AG08395 (cell line): Measurements from ENCODE around the gene SCAI.
"Not testable (repeated sequence)": the region's sequence is repeated elsewhere in the genome, so short reads cannot be mapped to it uniquely, and the experiment has no call there.

Experiments
- DNase-seq: peaks from one replicate; pipeline ENCODE4 v3.0.0; 2012; ENCODE audit warnings: mixed read lengths, low spot score

SCAI gene

DNA sequence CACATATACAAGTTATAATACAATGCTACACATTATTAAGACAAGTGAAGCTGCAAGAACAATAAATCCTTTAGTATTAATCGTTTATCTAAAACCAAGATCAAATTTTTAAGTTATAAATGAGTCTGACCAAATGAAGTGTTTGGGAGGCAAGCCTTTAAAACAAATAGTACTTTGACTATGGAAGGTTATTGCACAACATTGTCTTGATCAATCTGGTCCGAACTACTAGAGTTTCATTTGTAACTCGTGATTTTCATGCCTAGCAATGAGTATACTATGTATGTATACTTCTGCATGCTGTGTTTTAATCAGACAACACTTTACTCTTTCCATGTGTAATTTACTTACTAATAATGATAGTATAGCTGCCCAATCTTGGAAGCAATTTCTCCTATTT lies 115.3 kb downstream of the SCAI start:
- DNase-seq: no peak

DNA sequence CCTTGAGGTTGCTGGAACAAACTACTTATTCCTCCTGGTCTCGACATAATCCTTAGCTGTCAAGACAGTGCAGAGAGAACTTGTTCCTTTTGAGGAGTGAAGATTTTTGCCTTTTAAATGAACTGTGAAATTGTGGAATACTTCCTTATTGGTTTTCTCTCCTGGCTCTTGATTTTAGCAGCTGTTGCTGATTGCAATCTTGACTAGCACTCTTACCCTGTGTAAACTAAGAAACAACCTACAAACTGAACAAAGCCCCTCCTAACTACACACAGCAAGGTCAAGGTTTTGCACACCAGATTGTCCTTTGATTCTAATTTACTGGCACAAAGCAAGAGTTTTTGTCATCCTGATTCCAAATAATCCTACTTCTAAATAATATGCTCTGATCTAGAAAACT lies 118.4 kb downstream of the SCAI start:
- DNase-seq: no peak

DNA sequence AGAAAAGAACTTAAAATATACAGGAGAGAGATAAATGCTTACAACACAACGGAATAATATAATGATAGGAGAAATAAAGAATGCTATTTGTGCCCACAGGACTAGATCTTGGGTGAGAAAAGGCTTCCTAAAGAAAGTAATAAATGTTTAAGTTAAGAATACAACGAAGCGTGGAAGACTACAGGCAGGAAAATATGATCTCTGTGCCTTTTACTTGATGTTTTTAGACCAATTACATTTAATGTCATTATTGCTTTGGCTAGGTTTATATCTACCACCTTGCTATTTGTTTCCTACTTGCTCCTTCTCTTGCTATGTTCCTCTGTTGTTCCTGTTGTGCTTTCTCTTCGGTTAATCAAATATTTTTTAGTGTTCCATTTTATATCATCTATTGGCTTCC lies 122.3 kb downstream of the SCAI start:
- no peak for DNase-seq

DNA sequence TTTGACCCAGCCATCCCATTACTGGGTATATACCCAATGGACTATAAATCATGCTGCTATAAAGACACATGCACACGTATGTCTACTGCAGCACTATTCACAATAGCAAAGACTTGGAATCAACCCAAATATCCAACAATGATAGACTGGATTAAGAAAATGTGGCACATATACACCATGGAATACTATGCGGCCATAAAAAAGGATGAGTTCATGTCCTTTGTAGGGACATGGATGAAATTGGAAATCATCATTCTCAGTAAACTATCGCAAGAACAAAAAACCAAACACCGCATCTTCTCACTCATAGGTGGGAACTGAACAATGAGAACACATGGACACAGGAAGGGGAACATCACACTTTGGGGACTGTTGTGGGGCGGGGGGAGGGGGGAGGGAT lies 127.7 kb downstream of the SCAI start:
- DNase-seq: not testable (repeated sequence)

DNA sequence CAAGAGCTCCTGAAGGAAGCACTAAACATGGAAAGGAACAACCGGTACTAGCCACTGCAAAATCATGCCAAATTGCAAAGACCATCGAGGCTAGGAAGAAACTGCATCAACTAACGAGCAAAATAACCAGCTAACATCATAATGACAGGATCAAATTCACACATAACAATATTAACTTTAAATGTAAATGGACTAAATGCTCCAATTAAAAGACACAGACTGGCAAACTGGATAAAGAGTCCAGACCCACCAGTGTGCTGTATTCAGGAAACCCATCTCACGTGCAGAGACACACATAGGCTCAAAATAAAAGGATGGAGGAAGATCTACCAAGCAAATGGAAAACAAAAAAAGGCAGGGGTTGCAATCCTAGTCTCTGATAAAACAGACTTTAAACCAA lies 131.3 kb downstream of the SCAI start:
- not testable (repeated sequence) for DNase-seq

DNA sequence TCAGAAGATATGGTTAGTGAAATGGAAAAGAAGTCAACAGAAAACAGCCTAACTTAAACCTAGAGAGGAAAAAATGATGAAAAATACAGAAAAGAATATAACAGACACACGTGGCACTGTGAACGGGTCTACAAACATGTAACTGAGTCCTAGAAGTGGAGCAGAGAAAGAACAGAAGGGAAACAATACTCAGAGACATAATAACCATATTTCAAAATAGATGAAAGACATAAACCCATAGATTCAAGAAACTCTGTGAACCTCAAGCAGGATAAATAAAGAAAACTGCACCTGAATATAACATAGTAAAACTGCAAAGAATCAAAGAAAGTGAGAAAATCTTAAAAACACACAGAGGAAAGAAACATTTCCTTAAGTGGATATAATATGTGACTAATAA lies 134.7 kb downstream of the SCAI start:
- DNase-seq: no peak

DNA sequence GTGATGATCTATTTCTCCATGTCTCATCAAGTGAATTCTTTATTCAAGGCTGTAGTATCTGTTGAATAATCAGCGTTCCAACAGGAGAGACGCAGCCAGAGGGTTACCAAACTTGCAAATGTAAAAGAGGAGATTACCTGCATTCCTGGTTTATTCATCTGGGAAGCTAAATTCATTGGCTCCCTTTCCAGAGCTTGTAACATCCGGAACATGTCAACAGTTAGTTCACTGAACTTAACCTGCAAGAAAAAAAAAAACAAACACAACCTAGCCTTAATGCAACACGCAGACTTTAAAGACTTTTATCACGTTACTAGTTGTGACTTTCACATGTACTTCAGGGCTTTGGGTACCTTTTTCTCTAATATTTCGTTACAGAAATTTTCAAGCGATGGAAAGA lies 140.0 kb downstream of the SCAI start:
- DNase-seq: no peak

DNA sequence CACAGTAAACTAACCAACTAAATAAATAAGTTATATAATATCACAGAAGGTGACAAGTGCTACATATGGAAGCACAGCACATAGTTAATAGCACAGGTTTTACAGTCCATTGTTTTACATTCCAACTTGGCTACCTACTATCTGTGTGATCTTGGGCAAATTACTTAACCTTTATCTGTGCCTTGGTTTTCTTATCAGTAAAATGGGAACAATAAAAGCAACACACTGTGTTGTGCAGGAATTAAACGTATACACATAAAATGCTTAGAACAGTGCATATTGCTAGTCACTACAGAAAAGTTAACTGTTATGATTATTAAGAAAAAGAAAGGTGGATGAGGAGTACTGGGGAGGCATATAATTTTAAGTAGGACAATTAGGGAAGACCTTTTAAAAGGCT lies 159.6 kb downstream of the SCAI start:
- DNase-seq: no peak

DNA sequence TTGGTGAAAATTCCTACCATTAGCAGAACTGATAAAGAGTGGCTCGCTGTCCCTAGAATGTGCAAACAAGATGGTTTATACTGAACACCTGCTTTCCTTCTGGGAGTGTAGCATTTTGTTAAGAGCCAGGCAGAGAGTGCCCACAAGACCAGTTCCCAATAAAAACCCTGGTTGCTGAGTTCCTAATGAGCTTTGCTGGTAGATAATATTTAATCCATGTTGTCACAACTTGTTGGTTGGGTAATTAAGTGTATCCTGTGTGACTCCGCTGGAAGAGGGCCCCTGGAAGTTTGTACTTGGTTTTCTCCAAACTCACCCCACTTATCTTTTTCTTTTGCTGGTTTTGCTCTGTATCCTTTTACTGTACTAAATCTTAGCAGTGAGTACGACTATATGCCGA lies 162.9 kb downstream of the SCAI start:
- no peak for DNase-seq

DNA sequence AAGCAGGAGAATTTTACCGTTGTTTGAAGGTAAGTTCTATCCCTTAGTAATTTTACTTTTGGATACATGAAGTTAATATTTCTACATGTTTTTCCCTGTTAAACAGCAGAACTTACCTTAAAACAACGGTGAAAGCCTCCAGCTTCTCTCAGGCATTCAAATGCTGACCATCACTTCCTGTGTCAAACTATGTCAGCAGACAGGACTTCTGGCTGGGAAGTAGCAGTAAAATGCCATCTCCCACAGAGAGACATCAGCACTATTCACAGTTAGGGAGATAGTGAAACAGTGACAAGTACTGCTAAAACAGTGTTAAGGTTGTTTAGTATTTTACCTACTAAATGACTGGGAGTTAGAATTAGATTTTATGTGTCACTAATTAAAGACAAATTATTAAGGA lies 168.2 kb downstream of the SCAI start:
- DNase-seq: no peak

DNA sequence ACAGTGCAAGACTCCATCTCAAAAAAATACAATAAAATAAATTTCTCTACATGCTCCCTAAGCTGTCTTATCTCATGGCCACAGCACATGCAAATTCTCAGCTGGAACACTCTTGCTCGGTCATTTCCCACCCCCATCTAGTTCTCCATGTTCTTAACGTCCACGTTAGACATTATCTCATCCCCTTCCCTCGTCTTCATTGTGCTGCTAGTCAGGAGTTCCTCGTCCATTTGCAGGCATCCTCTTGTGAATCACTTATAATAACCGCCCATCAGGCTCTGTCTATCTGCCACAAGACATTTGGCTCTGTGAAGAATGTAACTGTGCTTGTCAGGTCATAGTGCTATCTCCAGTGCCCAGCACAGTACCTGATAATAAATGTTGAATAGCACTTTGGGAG lies 169.5 kb downstream of the SCAI start:
- no peak for DNase-seq

DNA sequence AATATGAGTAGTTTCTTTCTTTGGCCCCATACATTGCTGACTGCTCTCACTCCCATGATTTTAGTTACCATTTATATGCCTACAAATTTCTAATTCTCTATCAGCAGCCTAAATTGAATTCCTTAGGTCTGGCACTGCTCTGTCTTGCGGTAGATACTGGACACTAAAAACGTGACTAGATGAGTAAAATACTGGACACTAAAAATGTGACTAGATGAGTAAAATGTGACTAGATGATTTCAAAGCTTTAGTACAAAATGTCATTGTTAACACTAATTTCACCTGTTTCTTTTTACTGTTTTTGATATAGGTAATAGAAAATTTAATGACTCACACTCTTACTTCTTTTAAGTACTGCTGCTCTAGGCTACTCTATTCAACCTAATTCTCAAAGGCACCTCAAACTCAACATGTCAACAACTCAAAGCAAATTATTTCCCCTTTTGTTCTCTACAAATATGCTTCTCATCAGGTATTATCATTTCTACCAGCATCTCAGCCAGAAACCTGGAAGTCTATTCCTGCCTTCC lies 171.0 kb downstream of the SCAI start:
- no peak for DNase-seq

DNA sequence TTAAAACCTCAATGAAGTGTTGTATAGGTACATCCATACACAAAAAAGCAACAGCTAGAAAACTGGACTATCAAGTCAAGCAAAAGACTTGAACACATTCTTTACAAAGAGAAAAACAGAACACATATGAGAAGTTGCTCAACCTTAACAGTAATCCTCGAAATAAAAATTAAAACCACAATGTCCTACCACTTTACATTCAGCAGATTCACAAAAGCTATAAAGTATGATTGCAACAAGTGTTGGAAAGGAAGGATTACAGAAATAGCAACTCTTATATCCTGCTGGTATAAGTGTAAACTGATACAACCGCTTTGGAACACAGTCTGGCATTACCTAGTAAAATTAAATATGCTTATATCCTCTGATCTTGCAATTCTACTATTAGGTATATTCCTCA lies 173.9 kb downstream of the SCAI start:
- DNase-seq: no peak

DNA sequence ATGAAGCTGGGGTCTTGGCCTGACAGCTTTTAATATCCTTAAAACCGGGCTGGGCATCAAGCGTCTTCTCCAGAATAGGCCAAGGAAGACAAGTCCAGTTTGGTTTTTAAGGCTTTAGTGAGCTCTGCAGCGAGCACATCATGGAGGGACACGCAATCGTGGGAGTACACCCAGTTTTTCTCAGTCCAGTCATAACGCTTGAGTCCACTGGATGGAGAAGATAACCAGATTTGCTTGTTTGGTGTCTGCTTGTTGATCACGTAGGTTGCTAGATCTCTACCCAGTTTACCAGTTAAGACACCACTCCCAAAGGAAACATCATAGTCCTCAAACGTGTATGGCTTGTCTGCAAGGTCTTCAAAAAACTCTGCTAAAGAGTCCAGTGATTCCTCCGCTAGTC lies 175.1 kb downstream of the SCAI start:
- DNase-seq: no peak

DNA sequence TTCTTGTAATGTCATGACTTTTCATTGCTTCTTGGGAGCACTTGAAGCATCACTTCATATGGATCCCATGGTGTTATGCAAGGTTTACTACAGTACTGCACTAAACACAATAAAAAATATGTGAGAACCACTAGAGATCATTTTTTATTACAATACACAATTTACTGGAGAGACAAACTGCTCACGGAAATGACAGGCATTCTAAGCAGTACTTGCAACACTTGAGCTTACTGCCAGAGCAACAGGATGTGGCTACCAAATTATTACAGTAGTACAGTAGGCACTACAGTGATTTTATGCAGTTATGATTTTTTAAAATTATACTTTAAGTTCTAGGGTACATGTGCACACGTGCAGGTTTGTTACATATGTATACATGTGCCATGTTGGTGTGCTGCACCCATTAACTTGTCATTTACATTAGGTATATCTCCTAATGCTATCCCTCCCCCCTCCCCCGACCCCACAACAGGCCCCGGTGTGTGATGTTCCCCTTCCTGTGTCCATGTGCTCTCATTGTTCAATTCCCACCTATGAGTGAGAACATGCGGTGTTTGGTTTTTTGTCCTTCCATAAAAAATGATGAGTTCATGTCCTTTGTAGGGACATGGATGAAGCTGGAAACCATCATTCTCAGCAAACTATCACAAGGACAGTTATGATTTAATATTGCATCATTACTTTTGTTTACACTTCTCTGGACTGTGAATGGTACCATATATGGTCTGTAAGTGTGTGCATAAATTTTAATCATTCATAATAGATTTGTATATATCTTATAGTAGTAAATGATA lies 177.4 kb downstream of the SCAI start:
- DNase-seq: not testable (repeated sequence)

DNA sequence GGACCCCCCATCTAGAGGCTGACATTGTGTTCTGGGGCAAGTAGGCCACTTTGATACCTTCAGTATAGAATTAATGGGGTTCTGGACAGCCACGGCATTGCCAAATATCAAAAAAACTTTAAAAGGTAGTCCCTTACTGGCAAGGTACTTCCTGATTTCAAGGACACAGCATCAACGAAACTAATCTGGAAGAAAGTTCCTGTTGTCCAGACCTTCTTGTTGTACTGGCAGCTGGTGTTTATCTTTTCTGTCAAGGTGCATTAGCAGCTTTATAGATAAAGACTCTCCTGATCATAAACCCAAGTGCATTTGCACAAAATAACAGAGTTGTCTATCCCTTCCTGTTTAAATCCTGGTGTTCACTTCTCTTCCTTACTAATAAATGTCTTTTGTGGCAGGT lies 178.7 kb downstream of the SCAI start:
- no peak for DNase-seq

DNA sequence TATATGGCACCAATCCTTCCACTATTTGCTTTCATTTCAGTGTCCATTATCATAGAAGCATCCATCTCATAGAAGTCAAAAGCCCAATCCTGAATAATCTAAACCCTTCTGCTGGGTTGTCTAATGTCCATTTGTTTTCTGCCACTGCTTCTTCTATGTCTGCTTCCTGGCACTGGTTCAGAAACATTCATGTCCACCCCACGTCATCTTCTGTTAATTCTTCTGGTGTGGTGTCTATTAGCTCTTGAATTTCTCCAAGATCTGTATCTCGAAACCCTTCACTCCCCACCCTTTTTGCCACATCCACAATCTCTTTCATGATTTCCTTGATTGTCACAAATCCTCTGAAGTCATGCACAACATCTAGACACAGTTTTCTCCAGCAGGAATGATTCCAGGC lies 179.3 kb downstream of the SCAI start:
- no peak for DNase-seq

DNA sequence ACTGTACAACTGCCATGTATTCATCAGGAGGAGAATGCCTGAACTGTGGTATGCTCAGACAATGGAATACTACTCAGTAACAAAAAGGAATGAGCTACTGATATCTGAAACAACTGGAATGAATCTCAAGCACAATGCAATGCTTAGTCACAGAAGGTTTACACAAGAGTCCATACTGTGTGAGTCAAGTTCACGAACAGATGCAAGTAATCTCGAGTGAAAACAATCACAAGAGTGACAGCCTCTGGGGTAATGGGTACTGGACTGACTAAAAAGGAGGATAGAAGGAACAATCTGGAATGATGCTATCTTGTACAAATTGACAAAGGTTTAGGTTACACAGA lies 182.9 kb downstream of the SCAI start:
- no peak for DNase-seq

DNA sequence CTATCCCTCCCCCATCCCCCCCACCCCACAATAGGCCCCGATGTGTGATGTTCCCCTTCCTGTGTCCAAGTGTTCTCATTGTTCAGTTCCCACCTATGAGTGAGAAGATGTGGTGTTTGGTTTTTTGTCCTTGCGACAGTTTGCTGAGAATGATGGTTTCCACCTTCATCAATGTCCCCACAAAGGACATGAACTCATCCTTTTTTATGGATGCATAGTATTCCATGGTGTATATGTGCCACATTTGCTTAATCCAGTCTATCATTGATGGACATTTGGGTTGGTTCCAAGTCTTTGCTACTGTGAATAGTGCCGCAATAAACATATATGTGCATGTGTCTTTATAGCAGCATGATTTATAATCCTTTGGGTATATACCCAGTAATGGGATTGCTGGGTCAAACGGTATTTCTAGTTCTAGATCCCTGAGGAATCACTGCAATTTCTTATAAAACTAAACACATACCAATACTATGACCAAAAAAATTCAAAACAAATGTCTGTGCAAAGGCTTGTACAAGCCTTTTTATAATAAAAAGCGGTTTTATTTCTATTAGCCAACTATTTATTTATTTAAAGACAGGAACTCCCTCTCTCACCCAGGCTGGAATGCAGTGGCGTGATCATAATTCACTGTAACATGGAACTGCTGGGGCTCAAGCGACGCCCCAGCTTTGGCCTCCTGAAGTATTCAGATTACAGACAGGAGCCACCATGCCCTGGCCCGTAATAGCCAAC lies 183.5 kb downstream of the SCAI start:
- not testable (repeated sequence) for DNase-seq

DNA sequence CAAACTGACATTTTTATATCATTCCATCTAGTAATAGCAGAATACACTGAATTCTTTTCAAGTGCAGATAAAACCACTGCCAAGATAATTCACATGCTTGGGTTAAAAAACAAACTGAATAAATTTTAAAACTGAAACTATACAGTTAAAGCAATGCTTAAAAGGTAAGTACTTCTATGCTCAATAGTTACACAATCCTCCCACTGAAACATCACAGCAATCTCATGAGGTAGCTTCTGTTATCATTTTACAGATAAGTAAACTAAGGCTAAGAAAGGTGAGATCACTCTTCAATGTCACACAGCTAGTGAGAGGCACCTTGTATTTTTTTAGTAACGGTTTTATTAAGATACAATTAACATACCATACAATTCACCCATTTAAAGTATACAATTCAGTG lies 189.1 kb downstream of the SCAI start:
- DNase-seq: no peak

DNA sequence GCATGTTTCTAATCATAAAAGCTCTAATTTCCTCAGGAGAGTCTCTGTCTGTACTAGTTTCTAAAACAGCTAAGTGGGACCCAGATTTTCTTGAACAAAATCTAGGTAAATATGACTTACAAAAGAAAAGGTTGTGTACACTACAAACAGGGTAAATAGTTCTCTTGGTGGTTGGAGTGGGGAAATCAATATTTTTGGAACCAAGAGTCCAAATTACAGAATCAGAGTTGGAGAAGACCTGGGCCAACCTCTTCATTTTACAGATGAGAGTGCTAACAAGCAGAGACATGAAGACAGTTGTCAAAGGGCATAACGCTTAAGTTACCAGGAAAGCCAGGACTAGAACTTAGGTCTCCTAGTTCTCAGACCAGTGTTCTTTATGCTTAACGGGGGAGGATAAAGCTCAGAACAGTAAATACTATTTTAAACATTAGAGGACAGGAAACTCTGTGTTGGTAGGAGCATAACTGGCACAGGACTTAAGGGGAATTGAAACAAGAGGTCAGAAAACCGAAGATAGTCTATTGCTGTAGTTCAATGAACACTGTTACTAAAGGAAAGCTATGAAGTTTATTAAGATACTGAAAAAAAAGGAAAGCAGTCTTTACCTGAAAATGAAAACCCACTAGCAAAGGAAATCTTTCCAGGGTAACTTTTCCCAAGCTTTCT lies 193.1 kb downstream of the SCAI start:
- DNase-seq: no peak

DNA sequence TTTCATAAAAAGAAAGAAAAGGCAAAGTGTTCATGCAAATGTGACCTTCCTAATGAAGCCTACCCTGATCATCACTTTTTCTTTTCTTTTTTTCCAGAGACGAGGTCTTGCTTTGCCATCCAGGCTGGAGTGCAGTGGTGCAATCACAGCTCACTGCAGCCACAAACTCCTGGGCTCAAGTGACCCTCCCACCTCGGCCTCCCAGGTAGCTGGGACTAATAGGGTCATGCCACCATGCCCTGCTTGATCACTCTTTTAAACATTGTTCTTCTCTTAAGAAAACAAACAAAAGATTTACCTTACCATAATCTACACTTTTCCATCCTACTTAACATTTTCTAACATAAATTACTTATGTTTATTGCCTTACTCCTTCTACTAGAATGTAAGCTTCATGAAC lies 193.9 kb downstream of the SCAI start:
- no peak for DNase-seq

DNA sequence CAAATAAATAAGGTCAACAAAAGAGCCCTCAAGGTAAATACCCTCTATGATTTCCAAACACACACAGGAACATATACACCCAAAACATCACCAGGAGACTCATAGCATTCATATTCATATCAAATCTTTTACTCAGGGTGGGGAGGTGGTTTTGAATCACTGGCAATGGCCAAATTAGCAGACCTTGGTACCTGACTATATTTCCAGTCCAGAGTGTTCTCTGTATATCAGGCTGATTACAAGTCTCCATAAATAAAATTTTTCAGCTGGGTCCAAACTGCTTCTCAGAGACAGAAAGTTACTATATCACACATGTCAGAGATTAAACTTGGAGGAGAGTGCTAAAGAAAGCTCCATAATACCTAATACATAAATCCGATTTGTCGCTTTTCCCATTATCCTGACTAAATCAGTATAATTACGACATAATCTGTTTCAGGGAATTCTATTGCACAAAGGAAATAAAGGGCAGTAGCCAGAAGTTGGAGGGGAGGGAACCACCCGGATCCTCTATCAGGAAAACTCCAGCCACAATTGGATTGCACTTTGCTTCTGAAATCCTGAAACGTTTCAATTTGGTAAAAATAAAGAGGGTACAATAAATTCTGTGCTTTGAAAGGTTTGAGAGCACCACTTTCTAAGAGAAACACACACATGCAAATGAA lies 195.5 kb downstream of the SCAI start:
- DNase-seq: no peak
